NCI-H1930 (cell line): ENCODE measurements around the gene TK1.

Source experiments
- DNase-seq, 2 experiments: peaks; one replicate each; lab custom pipeline; 2025; lab: John Stamatoyannopoulos, UW

TK1 gene

GRCh38 chr17:78219396-78220150, 32.7 kb upstream of the TK1 start:
- DNase-seq = no peak

DNA sequence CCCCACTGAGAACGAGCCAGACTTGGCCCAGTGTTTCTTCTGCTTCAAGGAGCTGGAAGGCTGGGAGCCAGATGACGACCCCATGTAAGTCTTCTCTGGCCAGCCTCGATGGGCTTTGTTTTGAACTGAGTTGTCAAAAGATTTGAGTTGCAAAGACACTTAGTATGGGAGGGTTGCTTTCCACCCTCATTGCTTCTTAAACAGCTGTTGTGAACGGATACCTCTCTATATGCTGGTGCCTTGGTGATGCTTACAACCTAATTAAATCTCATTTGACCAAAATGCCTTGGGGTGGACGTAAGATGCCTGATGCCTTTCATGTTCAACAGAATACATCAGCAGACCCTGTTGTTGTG, 27.8 kb upstream of the TK1 start:
- no peak for DNase-seq

- peak; percentile 92 to 95 for DNase-seq
Observed at GRCh38 chr17:78214016-78214705, 27.3 kb upstream of the TK1 start, which contains the start of gene BIRC5. Gene BIRC5 (plus strand): TSS chr17:78214253. CDS start chr17:78214317, 64 bp downstream.

- no peak for DNase-seq
Observed at GRCh38 chr17:78211032-78211431, 24.2 kb upstream of the TK1 start.

DNA sequence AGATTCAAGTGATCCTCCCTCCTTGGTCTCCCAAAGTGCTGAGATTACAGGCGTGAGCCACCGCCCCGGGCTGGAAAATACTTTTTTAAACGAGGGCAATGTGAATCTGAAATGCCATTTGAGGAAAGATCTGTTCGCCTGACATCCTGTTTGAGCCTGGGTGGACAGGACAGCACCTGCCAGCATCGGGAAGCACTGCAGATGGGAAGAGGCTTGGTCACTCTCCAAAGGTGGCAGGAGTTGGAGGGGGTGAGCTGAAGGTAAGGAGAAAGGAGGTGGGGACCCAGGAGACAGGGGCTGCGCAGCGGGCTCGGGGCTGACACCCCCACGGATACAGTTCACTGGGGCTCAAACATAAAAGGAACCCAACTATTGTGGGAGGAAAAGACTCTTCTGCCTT, 23.3 kb upstream of the TK1 start:
- DNase-seq = no peak

GRCh38 chr17:78208486-78208885, 21.6 kb upstream of the TK1 start:
- DNase-seq = no peak

GRCh38 chr17:78206298-78206697, 19.4 kb upstream of the TK1 start:
- DNase-seq = no peak

- no peak for DNase-seq
Observed at GRCh38 chr17:78205124-78205775, 18.4 kb upstream of the TK1 start.

DNA sequence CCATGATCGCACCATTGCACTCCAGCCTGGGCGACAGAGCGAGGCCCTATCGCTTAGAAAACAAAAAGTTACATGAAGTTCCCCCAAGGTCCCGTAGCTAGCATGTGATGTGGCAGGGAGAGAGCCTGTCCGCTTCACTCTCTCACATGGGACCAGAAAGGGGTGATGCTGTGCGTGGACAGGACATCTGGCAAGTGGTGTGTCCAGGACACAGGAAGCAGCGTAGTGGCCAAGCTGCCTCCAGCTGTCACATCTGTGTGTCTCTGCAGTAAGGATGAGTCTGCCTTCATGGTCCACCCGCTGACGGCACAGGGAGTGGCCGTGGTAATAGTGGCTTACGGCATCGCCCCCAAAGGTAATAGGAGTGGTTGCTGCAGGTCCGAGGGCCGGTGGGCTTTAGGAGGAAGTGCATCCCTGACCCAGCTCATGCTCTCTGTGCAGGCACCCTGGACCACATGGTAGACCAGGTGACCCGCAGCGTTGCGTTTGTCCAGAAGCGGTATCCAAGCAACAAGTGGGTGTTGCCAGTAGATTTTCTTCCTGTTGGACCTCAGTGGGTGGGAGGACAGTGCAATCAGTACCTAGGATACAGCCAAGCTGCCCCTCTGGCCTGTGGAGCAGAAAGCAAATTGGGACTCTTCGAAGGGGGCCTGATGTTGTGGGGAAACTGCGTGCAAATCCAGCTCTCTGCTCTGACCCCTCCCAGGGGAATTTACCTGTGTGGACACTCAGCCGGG, 17.7 kb upstream of the TK1 start:
- DNase-seq = no peak

DNA sequence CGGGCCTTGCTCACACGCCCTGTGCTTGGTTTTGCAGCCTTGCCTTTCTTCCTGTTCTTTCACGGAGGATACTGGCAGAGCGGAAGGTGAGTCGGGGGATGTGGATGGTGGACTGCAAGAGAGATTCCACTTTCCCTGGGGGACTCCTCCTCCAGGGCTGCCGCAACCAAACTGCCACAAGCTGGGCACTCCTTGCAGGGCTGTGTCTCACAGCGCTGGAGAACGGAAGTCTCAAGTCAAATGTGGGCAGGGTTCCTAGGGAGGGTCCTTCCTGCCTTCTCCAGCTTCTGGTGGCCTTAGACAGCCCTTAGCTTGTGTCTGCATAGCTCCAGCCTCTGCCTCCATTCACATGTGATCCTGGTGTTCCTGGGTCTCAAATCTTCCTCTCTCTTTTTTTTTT, 15.8 kb upstream of the TK1 start:
- DNase-seq = no peak

GRCh38 chr17:78200451-78200850, 13.6 kb upstream of the TK1 start:
- DNase-seq = no peak

DNA sequence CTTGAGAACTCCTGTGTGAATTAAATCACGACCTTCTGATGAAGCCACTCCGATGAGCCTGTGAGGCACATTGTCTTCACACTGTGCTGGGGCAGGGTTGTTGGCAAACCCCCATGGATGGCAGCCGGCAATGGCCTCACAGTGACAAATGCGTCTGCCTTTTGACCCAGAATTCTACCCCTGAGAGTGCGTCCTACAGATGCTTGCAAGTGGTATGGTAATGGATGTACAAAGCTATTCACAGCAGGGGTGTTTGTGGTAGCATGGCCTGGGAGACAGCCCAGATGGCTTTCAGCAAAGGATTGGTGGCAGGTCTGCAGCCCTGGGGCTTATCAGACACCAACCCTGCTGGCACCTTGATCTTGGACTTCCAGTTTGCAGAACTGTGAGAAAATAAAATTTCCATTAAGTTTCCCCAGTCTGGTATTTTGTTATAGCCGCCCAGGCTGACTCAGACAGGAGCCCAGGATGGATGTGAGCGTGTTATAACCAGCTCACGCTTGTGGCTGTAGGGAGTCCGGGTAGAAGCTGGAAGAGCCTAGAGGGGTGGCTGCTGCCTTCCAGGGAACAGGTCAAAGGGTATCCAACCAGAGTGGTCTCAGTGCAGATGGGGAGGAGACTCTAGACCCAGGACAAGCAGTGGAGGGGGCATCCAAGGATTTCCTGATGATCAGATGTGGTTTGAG, 10.4 kb upstream of the TK1 start:
- DNase-seq = no peak

DNA sequence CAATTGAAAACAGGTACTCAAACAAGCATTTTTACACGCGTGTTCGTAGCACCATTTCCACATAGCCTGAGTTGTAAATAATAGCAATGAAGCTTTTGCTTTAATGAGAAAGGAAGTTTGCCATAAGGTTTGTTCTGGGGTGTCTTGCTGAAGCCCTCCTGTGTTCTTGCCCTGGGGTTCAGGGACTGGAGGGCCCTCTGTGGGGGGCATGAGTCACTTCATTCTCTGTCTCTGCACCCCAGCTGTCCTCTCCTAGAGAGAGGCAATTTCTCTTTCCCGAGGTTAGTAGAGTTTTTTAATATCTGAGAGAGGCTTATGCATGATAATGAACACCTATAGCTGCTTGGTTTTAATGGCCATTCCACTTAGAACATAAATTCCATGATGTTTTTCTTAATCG, 9.9 kb upstream of the TK1 start:
- DNase-seq = no peak

DNA sequence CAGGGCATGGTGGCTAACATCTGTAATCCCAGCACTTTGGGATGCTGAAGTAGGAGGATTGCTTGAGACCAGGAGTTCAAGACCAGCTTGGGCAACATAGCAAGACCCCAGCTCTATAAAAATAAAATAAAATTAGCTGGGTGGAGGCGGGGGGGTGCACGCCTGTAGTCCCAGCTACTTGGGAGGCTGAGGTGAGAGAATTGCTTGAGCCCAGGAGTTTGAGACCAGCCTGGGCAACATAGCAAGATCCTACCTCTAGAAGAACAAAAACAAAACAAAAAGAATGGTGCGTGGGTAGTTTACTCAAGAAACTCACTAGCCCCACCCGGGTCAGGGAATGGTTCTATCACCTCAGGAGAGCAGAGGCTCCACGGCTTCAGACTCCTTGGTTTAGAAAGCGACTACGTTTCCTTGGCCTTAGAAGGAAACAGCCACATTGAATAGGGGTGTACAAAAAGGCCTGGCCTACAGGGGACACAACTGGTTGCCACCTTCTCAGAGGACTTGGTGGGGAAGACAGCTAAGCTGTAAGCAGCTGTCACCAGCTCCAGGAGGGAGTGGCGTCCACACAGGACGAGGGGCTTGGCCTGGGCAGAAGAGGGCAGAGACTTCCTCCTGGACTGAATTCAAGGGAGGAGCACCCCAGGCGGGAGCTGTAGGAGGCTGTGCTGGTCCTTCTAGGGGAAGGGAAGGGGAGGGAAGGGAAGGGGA, 716 bp downstream of the TK1 start:
- no peak for DNase-seq

DNA sequence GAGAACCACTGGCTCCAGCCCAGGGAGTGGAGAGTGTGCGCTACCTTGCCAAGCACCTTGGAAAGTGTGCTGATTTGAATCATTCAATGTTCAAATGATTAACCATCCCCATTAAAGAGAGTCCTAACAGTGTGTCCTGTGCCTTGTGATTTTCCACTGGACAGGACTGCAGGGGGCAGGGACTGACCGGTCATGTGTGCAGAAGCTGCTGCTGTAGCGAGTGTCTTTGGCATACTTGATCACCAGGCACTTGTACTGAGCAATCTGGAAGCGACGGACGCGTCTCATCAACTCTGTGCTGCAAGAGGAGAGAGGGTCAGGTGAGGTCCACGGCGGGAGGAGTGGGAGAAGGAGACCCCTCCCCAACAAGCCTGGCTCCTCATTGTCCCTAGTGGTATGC, 2.0 kb downstream of the TK1 start:
- no peak for DNase-seq

DNA sequence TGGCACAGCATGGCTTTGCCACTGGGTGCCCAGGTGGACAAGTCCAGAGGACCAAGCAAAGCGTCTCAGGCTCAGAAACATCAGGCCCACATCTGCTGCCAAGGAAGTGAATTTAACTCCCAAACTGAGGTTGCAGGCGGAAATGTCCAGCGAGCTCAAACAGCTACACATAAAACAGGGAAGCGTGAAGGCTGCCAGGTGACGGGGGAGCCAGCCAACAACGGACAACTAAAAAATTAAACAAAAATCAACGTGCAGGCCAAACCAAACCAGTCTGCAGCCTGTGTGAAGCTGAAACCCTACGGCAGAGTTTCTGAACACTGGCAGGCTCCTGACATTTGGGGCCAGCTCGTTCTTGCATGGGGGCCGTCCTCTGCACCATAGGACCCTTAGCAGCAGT, 2.5 kb downstream of the TK1 start:
- no peak for DNase-seq

DNA sequence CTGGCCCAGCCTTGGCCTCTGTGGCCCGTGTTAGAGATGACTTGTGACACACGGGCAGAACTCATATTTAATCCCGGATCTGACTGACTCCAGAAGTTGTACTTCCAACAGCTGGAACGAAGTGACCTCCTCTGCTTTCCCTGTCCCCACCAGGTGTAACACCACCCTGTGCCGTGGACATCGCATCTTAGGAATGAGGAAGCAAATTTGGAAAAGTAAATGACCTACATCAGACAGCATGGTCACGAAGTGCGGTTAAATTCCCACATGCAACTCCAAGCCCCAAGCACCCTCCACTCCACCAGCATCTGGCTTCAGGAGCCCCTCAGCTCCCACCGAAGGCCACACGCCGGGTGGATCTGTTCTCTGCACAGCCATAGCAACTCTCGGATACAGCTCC, 2.9 kb downstream of the TK1 start:
- no peak for DNase-seq

DNA sequence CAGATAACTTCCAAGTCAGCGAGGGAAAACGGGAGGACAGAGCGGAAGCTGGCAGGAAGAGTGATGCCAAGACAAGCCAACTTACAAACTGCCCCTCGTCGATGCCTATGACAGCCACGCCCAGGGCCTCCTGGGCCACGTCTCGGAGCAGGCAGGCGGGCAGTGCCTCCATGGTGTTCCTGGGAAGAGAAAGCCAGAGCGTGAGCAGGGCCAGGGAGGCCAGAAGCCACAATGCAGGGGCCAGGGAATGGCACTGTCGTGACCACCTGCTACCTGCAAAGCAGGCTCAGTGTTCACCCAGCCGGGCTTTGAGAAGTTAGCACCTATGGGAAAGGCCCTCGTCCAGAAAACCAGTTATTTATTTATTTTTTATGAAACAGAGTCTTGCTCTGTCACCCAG, 4.3 kb downstream of the TK1 start:
- DNase-seq = no peak

DNA sequence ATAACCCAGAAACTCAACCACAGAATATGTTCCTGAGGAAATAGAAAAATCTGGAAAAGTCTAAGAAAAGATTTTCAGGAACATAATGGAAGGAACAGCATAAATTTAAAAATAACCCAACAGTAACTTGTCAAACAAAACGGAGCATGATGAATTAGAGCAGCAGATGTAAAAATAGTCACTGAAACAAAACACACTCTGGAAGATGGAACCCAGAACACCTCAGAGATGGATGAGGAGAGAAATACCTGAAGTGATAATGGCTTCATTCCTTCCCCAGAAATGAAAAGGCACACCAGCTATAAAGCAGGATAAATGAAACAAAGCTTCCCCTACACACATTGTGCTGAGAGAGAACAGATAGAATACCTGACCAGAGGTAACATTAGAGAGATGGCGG, 6.3 kb downstream of the TK1 start:
- no peak for DNase-seq

- DNase-seq = no peak
Observed at GRCh38 chr17:78180083-78180482, 6.8 kb downstream of the TK1 start.

DNA sequence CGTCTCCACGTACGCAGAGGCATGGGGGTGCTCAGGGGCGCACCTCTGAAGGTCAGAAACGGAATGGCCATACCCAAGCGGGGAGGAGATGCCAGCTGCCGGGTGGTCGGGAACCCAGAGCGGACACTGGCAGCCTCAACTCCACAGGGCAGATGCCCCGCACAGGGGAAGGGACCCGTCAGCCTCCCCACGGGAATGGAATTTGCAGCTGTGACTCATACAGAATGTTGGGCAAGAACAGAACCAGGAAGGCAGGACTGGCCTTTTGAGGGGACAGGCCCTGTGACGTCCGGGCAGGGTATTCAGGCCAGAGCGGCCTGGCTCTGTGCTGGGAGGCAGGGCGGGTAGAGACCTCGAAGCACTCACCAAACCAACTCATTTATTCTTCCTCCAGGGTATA, 7.5 kb downstream of the TK1 start:
- DNase-seq = no peak
